ENCODE results near the gene IPCEF1. TPM values are rescaled to one million over a fixed set of nuclear protein-coding genes. Genes with fewer than 3 reads are reported as not detected.

The IPCEF1 gene
- total RNA-seq, 5 donors from 2014 or later (not counting 1 experiment from before 2014, with no cell fraction given), result 57.6 to 132 (median 69.4) TPM

DNA sequence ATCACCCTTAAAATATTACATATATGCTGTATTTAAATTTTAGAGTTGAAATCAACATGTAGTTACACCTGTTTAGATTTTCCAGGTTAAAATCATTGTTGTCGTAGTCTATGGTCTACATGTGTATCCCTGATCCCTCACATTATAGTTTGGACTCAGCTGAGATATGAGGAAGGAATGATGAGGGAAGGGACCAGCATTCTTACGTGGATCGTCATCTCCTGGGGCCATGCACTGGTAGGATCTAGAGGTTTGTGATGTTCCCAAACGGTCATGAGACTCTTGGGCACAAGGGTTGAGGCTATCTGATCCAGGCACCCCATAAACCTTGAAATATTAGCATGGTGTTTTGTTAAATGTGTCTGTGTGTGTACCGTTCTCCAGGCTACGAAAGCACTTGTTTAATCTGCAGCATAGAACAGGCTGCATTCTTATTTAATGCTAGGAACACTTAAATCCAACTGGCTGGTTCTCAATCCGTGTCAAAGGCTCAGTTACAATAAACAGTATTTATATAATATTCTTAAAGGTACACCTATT lies 55.4 kb downstream of the IPCEF1 start:
- H3K27me3 ChIP-seq (replicated peaks in 1 of 2; ENCODE audit: control insufficient read depth in 2 of 2, extremely low read depth in 1 of 2, insufficient read depth in 2 of 2, low read length in 1 of 2), result peaks cover 0 to 3% of the 10 kb centered on the region in 2 experiments
- Mint-ChIP-seq H3K27me3 (peaks cover 0 to 3% of the 10 kb centered on the region in 2 donors), H3K36me3 (no peaks in the 10 kb centered on the region), H3K4me1 (peaks cover 6 to 11% (median 9%) of the 10 kb centered on the region in 3 donors), H3K4me3 (no peak overlapping the region), H3K27ac (no peak overlapping the region), H3K9me3 (no peaks in the 10 kb centered on the region)
- ATAC-seq (replicated peaks in 1 of 4), result no peak
- H3K9me3 ChIP-seq, result no peaks in the 10 kb centered on the region
- H3K36me3 ChIP-seq (ENCODE audit: control insufficient read depth in 2 of 2, extremely low read depth in 1 of 2, insufficient read depth in 1 of 2, low read length in 1 of 2), result no peaks in the 10 kb centered on the region
- peaks cover 4 to 5% of the 10 kb centered on the region in 2 experiments for H3K4me1 ChIP-seq (ENCODE audit: control insufficient read depth in 1 of 2, extremely low read depth in 1 of 2, insufficient read depth in 2 of 2, low read length in 2 of 2)
- ChIA-PET POLR2A (no interaction called here), CTCF (no interaction called here)
- H3K27ac ChIP-seq (ENCODE audit: low read length), result no peak overlapping the region
- no peak overlapping the region for H3K4me3 ChIP-seq (ENCODE audit: control insufficient read depth in 1 of 2, extremely low read depth in 1 of 2, low read length in 1 of 2)
- no CpG with 5 or more reads among the region's 7 CpGs for WGBS (ENCODE audit: insufficient coverage)
- DNase-seq, result no peak

DNA sequence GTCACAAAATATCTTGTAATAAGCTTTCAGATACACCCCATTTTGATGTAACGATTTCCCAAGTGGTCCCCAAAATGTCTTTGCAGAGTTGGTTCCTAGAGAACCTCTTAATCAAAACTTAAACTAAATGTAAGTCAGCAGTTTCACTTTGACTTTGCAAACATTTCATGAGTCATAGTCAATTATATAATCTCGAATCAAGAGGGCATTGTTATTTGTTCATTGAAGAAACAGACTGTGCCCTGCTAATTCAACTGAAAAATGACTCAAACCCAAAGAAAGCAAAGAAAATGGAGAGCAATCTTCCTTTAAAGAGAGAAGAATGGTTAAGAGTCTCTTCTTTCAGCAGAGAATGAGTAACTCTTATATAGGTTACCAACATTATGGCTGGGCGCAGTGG lies 58.3 kb downstream of the IPCEF1 start:
- WGBS (ENCODE audit: insufficient coverage), result 33% methylated on average over 1 of the region's 3 CpGs
- Histone ChIP-seq H3K4me3 (ENCODE audit: control insufficient read depth in 1 of 2, extremely low read depth in 1 of 2, low read length in 1 of 2) (no peak overlapping the region), H3K4me1 (ENCODE audit: control insufficient read depth in 1 of 2, extremely low read depth in 1 of 2, insufficient read depth in 2 of 2, low read length in 2 of 2) (peaks cover 4 to 5% of the 10 kb centered on the region in 2 experiments), H3K9me3 (no peaks in the 10 kb centered on the region), H3K27ac (ENCODE audit: low read length) (no peak overlapping the region), H3K27me3 (replicated peaks in 1 of 2; ENCODE audit: control insufficient read depth in 2 of 2, extremely low read depth in 1 of 2, insufficient read depth in 2 of 2, low read length in 1 of 2) (peaks cover 0 to 8% of the 10 kb centered on the region in 2 experiments), H3K36me3 (ENCODE audit: control insufficient read depth in 2 of 2, extremely low read depth in 1 of 2, insufficient read depth in 1 of 2, low read length in 1 of 2) (no peaks in the 10 kb centered on the region)
- Mint-ChIP-seq H3K4me3 (no peak overlapping the region), H3K27me3 (peaks cover 0 to 3% of the 10 kb centered on the region in 2 donors), H3K36me3 (no peaks in the 10 kb centered on the region), H3K27ac (no peak overlapping the region), H3K4me1 (peaks cover 6 to 11% (median 9%) of the 10 kb centered on the region in 3 donors), H3K9me3 (no peaks in the 10 kb centered on the region)
- CTCF ChIA-PET, result no interaction called here
- DNase-seq, result no peak
- POLR2A ChIA-PET, result no interaction called here
- no peak for ATAC-seq (replicated peaks in 1 of 4)

DNA sequence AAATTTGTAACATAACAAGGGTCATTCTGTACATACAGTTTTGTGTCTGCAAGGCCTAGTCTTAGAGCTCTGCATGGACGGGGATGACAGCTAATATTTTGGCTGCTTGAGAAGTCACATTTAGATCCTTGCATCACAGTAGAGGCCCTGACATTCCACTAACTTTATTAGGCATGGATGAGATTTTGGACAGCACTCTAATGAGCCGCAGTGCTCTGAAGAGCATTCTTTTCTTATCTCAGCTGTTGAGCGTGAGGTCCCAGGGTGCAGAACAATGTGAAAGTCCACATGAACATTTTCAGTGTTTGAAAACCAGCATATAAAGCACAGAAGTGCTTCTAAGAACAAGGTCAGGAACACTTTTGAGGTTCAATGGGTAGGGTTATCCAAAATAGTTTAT lies 58.9 kb downstream of the IPCEF1 start:
- Mint-ChIP-seq H3K27ac (no peak overlapping the region), H3K36me3 (no peaks in the 10 kb centered on the region), H3K4me1 (peaks cover 6 to 11% (median 9%) of the 10 kb centered on the region in 3 donors), H3K9me3 (no peaks in the 10 kb centered on the region), H3K4me3 (no peak overlapping the region), H3K27me3 (peaks cover 0 to 3% of the 10 kb centered on the region in 2 donors)
- no peak for DNase-seq
- Histone ChIP-seq H3K27ac (ENCODE audit: low read length) (no peak overlapping the region), H3K4me3 (ENCODE audit: control insufficient read depth in 1 of 2, extremely low read depth in 1 of 2, low read length in 1 of 2) (no peak overlapping the region), H3K9me3 (no peaks in the 10 kb centered on the region), H3K27me3 (replicated peaks in 1 of 2; ENCODE audit: control insufficient read depth in 2 of 2, extremely low read depth in 1 of 2, insufficient read depth in 2 of 2, low read length in 1 of 2) (peaks cover 0 to 8% of the 10 kb centered on the region in 2 experiments), H3K4me1 (ENCODE audit: control insufficient read depth in 1 of 2, extremely low read depth in 1 of 2, insufficient read depth in 2 of 2, low read length in 2 of 2) (peaks cover 4 to 5% of the 10 kb centered on the region in 2 experiments), H3K36me3 (ENCODE audit: control insufficient read depth in 2 of 2, extremely low read depth in 1 of 2, insufficient read depth in 1 of 2, low read length in 1 of 2) (no peaks in the 10 kb centered on the region)
- POLR2A ChIA-PET, result no interaction called here
- CTCF ChIA-PET, result interaction anchor here in 1 of 2 donors (0.5 kb wide), 1 partner anchor 12 kb away, joined by 3 read pairs; no protein-coding TSS in a partner anchor
- 89% methylated on average over 3 of the region's 3 CpGs for WGBS (ENCODE audit: insufficient coverage)
- no peak for ATAC-seq (replicated peaks in 1 of 4)

DNA sequence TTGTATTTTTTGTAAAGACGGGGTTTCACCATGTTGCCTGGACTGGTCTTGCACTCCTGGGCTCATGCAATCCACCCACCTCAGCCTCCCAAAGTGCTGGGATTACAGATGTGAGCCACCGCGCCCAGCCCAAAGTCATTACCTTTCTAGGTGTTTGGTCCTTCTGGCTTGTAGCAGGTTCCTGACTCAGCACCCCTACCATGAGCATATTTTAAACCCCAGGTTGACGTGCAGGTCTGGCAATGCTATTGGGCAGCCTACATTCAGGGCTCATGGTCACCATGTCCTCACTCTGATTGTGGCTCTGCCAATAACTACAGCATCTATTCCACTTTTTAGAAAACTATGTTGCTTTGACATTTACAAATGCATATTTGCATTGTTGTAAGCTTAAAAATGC lies 59.4 kb downstream of the IPCEF1 start:
- ATAC-seq (replicated peaks in 1 of 4), result no peak
- H3K4me1 Mint-ChIP-seq, result peaks cover 5 to 7% (median 5%) of the 10 kb centered on the region in 3 donors
- H3K27me3 Mint-ChIP-seq, result peaks cover 0 to 3% of the 10 kb centered on the region in 2 donors
- Histone ChIP-seq H3K27me3 (replicated peaks in 1 of 2; ENCODE audit: control insufficient read depth in 2 of 2, extremely low read depth in 1 of 2, insufficient read depth in 2 of 2, low read length in 1 of 2) (peaks cover 0 to 8% of the 10 kb centered on the region in 2 experiments), H3K9me3 (no peaks in the 10 kb centered on the region), H3K36me3 (ENCODE audit: control insufficient read depth in 2 of 2, extremely low read depth in 1 of 2, insufficient read depth in 1 of 2, low read length in 1 of 2) (no peaks in the 10 kb centered on the region), H3K4me3 (ENCODE audit: control insufficient read depth in 1 of 2, extremely low read depth in 1 of 2, low read length in 1 of 2) (no peak overlapping the region), H3K4me1 (ENCODE audit: control insufficient read depth in 1 of 2, extremely low read depth in 1 of 2, insufficient read depth in 2 of 2, low read length in 2 of 2) (peaks cover 1 to 3% of the 10 kb centered on the region in 2 experiments), H3K27ac (ENCODE audit: low read length) (no peak overlapping the region)
- DNase-seq, result no peak
- CTCF ChIA-PET, result interaction anchor here in 1 of 2 donors (0.5 kb wide), 1 partner anchor 12 kb away, joined by 3 read pairs; no protein-coding TSS in a partner anchor
- no peak overlapping the region for H3K27ac Mint-ChIP-seq
- 88% methylated on average over 4 of the region's 4 CpGs for WGBS (ENCODE audit: insufficient coverage)
- H3K36me3 Mint-ChIP-seq, result no peaks in the 10 kb centered on the region
- H3K9me3 Mint-ChIP-seq, result no peaks in the 10 kb centered on the region
- POLR2A ChIA-PET, result no interaction called here
- no peak overlapping the region for H3K4me3 Mint-ChIP-seq

DNA sequence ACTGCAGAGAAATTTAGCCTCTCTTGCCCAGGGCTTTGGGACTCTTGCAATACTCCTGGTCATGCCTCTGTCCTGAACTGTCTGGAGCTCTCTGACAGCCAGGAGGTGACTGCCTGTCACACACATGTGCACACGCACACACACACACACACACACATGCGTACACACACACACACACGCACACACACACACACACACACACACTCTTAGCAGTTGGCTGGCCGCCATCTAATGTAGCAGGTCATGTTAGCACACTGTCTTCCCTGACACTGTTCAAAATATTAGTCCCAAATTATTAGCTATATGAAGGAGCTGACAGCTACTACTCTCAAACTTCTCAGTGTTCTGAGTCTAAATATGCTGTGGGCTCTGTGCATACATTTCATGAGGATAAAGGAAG lies 60.9 kb downstream of the IPCEF1 start:
- no peak overlapping the region for H3K4me3 ChIP-seq (ENCODE audit: control insufficient read depth in 1 of 2, extremely low read depth in 1 of 2, low read length in 1 of 2)
- H3K4me1 ChIP-seq (ENCODE audit: control insufficient read depth in 1 of 2, extremely low read depth in 1 of 2, insufficient read depth in 2 of 2, low read length in 2 of 2), result no peaks in the 10 kb centered on the region
- WGBS (ENCODE audit: insufficient coverage), result 53% methylated on average over 3 of the region's 4 CpGs
- no peaks in the 10 kb centered on the region for H3K36me3 ChIP-seq (ENCODE audit: control insufficient read depth in 2 of 2, extremely low read depth in 1 of 2, insufficient read depth in 1 of 2, low read length in 1 of 2)
- no peak overlapping the region for H3K27ac ChIP-seq (ENCODE audit: low read length)
- Mint-ChIP-seq H3K27me3 (peaks cover 0 to 3% of the 10 kb centered on the region in 2 donors), H3K36me3 (no peaks in the 10 kb centered on the region), H3K4me1 (no peaks in the 10 kb centered on the region), H3K27ac (no peak overlapping the region), H3K4me3 (no peak overlapping the region), H3K9me3 (no peaks in the 10 kb centered on the region)
- ATAC-seq (replicated peaks in 1 of 4), result no peak
- H3K27me3 ChIP-seq (replicated peaks in 1 of 2; ENCODE audit: control insufficient read depth in 2 of 2, extremely low read depth in 1 of 2, insufficient read depth in 2 of 2, low read length in 1 of 2), result peaks cover 0 to 8% of the 10 kb centered on the region in 2 experiments
- DNase-seq, result no peak
- H3K9me3 ChIP-seq, result no peaks in the 10 kb centered on the region
- ChIA-PET CTCF (no interaction called here), POLR2A (no interaction called here)

DNA sequence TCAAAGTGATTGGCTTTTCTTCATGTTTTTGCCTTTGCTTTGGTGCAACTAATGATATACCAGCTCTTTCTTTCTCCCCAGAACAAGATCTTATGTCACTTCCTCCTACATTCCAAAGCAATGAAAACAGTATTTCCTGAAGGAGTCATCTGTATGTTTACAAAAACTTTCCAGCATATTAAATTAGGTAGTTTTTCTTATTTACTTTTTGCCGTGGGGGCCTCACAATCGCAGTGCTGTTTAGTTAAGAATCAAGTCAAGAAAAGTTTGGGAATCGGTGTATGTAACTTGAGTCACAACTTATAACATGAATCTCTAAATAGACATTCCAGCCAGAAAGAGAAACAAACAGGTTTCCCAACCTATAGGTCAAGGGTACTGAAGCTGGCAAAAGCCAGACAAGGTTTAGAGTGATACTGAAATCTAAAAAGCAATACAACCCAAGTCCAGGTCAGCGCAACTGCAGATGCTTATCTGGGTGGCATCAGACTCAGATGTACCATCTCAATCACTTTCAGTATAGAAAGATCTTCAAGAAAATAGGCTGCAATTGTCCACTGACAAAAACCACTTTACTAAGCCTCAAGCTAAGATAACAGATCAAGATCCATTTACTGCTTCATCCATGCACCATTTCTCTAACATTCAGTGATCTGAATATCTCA lies 63.6 kb downstream of the IPCEF1 start:
- POLR2A ChIA-PET, result no interaction called here
- DNase-seq (no peak), ATAC-seq (replicated peaks in 1 of 4) (no peak)
- peaks cover 0 to 8% of the 10 kb centered on the region in 2 experiments for H3K27me3 ChIP-seq (replicated peaks in 1 of 2; ENCODE audit: control insufficient read depth in 2 of 2, extremely low read depth in 1 of 2, insufficient read depth in 2 of 2, low read length in 1 of 2)
- Mint-ChIP-seq H3K27me3 (no peaks in the 10 kb centered on the region), H3K9me3 (peaks cover 0 to 3% (median 0%) of the 10 kb centered on the region in 3 donors), H3K4me1 (no peaks in the 10 kb centered on the region), H3K36me3 (no peaks in the 10 kb centered on the region), H3K4me3 (no peak overlapping the region), H3K27ac (no peak overlapping the region)
- 94% methylated on average over 2 of the region's 4 CpGs for WGBS (ENCODE audit: insufficient coverage)
- no peak overlapping the region for H3K27ac ChIP-seq (ENCODE audit: low read length)
- H3K36me3 ChIP-seq (ENCODE audit: control insufficient read depth in 2 of 2, extremely low read depth in 1 of 2, insufficient read depth in 1 of 2, low read length in 1 of 2), result no peaks in the 10 kb centered on the region
- H3K9me3 ChIP-seq, result no peaks in the 10 kb centered on the region
- CTCF ChIA-PET, result no interaction called here
- no peaks in the 10 kb centered on the region for H3K4me1 ChIP-seq (ENCODE audit: control insufficient read depth in 1 of 2, extremely low read depth in 1 of 2, insufficient read depth in 2 of 2, low read length in 2 of 2)
- no peak overlapping the region for H3K4me3 ChIP-seq (ENCODE audit: control insufficient read depth in 1 of 2, extremely low read depth in 1 of 2, low read length in 1 of 2)
